Stimulated activated CD8-positive, alpha-beta memory T cell treated with anti-CD3 and anti-CD28 coated beads, Interleukin-4, amount 100 ng/mL, for 24 hours (primary cell): ENCODE data around the gene NCAM2.
"Not testable (repeated sequence)": the region's sequence is repeated elsewhere in the genome, so short reads cannot be mapped to it uniquely, and the experiment has no call there.

Experiments used
- DNase-seq: peaks from one replicate; pipeline ENCODE4 v3.0.0-alpha.2; 2020; ENCODE audit warnings: low read depth

NCAM2 gene

DNA sequence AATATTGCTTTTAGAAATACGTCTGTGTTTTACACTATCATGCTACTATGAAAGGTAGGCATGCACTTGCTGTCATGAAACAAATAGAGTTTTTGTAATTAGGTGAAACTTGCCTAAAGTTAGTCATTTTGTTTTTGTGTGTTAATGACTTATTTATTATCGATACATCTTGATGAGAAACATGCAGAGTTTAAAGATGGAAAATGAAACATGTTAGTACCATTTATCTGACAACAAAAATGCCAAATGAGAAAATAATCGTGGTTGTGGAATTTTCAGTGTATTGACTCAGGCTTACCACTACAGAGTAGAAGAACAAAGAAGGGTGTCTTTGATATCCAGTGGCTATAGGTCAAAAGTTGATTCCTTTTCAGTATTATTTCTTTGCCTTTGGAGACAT, 105.5 kb downstream of the NCAM2 start:
- DNase-seq, result no peak

- DNase-seq, result no peak
Measured at GRCh38 chr21:21109736-21110135, 111.5 kb downstream of the NCAM2 start.

- DNase-seq, result no peak
Measured at GRCh38 chr21:21111309-21111920, 113.2 kb downstream of the NCAM2 start.

DNA sequence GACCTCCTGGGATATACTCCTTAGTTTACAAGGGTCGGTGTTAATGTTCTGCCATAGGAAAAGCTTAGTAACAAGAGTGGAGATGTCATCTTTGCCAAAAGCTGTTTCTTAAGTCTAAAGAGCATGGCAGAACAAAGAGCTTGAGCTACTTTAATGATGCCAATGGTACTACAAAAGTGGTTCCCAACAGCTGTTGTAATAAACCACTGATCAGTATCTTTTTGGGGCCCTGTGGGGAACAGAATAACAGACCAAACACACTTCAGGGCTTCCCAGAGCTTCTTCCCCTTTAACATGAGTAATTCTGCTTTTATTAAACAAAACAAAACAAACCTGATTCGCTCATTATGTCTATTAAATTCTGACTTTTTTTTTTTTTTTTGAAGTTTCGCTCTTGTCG, 116.3 kb downstream of the NCAM2 start:
- DNase-seq, result no peak

- DNase-seq, result no peak
Measured at GRCh38 chr21:21119091-21119490, 120.9 kb downstream of the NCAM2 start.

DNA sequence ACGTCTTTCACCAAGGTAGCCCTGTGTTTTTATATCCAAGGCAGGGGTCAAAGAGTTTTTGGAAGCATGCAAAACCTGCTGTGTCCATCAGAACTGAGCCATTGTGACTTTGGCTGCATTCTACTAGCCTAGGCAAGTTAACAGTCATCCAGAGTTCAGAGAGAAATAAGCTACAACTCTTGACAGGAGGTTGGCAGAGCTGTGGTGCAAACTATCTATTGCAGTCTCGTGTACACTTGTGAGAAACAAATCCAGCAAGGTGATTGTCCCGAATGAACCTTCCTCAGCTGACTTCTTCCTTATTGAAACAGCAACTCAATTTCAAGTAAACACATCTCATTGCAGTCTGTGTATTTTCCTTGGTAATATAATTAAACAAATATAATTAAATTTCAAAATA, 124.5 kb downstream of the NCAM2 start:
- no peak for DNase-seq

GRCh38 chr21:21132390-21132789, 134.2 kb downstream of the NCAM2 start:
- DNase-seq, result no peak

GRCh38 chr21:21137986-21138385, 139.8 kb downstream of the NCAM2 start:
- no peak for DNase-seq

GRCh38 chr21:21146587-21147373, 148.6 kb downstream of the NCAM2 start:
- DNase-seq, result no peak

GRCh38 chr21:21147374-21147745, 149.2 kb downstream of the NCAM2 start:
- no peak for DNase-seq

DNA sequence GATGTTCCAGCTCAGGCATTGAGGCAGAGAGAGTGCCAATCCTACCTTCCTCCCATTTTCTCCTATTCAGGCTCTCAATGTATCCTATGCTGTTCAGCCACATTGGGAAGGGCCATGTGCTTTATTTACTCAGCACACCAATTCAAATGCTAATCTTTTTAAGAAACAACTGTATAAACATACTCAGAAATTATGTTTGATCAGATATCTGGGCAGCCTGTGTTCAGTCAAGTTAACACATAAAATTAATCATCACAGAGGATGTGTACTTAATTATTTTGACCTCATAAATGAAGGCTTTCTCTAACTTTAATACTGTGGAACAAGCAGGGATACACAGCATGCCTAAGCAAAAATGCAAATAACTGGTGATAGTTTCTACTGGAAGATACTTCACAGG, 149.8 kb downstream of the NCAM2 start:
- DNase-seq, result no peak

DNA sequence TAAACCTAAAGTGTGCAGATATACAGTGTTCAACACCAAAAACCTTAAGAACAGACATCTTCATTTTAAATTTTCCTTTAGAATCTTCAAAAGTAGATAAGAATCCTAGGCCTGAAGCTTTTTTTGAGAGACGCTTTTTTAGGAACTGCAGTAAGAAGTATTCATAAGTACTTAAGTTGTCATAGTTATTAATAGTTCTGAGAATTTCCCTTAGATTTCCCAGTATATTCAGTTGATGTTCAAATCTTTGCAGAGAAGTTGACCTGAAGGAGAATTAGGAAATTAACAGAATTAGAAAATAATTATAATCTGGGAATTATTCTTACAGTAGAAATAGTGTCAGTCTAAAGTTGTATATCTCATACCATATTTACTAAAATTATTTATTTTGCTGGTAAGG, 150.3 kb downstream of the NCAM2 start:
- no peak for DNase-seq

DNA sequence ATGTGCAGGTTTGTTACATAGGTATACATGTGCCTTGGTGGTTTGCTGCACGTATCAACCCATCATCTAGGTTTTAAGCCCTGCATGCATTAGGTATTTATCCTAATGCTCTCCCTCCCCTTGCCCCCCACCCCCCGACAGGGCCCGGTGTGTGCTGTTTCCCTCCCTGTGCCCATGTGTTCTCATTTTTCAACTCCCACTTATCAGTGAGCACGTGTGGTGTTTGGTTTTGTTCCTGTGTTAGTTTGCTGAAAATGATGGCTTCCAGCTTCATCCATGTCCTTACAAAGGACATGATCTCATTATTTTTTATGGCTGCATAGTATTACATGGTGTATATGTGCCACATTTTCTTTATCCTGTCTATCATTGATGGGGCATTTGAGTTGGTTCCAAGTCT, 151.2 kb downstream of the NCAM2 start:
- not testable (repeated sequence) for DNase-seq

DNA sequence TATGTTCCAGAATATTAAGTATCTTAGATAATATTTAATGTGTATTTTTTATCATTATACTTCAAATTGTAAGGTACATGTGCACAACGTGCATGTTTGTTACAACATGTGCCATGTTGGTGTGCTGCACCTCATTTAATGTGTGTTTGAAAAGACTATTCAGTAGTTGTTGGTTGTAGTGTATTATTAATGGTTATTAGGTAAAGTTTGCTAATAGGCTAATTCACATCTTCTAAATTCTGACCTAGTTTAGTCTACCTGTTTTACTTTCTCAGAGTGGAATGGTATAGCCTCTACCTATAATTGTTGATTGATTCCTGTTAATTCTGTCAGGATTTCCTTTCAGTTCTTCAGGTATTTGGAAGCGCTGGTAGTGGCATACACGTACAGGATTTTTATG, 153.0 kb downstream of the NCAM2 start:
- DNase-seq, result no peak

- DNase-seq, result no peak
Measured at GRCh38 chr21:21156397-21156796, 158.2 kb downstream of the NCAM2 start.

DNA sequence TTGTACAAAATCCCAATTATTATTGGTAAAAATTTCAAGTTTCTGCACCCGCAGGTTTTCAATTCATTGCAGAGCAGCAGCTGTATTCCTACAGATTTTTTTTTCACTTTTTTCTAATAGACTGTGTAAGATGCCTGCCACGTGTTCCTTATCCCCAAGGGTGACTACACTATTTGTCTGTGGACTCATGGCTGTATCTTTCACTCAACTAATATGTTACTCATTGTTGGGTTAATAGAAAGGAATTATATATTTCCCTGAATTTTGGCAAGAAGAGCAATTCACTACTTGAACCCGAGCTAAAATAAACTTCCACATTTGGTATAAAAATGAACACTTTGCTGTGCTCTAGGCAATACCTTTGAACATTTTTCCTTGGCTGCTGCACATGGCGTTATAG, 158.7 kb downstream of the NCAM2 start:
- DNase-seq, result no peak

DNA sequence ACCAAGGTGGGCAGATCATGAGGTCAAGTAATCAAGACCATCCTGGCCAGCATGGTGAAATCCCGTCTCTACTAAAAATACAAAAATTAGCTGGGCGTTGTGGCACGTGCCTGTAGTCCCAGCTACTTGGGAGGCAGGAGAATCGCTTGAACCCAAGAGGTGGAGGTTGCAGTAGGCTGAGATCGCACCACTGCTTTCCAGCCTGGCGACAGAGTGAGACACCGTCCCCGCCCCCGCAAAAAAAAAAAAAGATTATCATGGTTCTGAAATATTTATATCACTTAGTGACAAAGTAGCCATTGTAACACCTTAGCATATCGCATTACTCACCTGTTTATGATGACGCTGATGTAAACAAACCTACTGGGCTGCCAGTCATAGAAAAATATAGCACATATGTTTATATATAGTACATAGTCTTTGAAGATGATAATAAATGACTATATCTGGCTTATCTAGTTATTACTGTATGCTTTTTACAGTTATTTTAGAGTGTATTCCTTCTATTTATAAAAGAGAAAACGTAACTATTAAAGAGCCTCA, 160.2 kb downstream of the NCAM2 start:
- DNase-seq, result no peak

GRCh38 chr21:21159253-21159899, 161.2 kb downstream of the NCAM2 start:
- no peak for DNase-seq

DNA sequence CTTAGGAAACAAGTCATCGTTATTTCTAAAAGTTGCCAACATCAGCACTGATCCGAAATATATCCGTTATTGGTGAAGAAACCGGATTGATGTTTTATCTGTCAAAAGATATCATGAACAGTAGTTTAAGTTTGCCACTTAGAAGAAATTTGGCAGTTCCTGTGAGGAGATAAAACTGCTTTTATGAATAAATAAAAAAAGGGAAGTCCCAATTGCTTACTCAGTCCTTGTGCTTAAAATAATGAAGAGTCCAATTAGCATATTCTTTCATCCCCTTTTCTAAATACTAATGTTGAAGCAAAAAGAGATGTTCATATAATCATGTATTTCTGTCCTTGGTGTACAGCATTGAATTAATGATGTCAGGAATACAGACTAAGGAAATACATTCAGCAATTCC, 164.6 kb downstream of the NCAM2 start:
- no peak for DNase-seq

GRCh38 chr21:21163904-21164303, 165.7 kb downstream of the NCAM2 start:
- peak; percentile 3 for DNase-seq

DNA sequence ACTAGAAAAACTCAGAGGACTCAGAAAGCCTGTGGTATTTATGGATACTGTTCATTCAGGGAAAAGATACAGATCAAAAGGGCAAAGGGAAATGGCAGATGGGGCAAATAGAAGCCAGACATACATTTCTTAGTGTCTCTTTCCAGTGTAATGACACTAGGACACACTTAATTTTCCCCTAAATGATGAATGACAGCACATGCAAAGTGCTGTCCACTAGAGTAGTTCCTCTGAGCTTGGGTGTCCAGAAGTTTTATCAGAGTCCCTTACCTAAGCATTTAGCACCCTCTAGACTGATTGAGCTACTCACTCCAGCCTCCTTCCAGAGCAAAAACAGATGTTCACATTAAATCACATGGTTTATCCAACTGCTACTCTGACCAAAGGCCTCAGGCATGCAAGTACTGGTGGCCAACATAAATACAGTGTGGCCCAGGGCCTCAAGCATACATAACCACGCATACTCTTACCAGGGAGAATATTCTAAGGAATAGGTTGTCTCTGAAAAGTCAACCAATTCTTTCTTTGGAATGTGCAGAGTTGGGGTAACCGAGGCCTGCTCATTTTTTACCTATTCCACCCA, 166.9 kb downstream of the NCAM2 start:
- DNase-seq, result no peak

- DNase-seq, result no peak
Measured at GRCh38 chr21:21174676-21175075, 176.5 kb downstream of the NCAM2 start.

GRCh38 chr21:21175798-21176334, 177.7 kb downstream of the NCAM2 start:
- DNase-seq, result no peak
